Measurements from ENCODE around the gene SH3D19.

The SH3D19 gene

DNA sequence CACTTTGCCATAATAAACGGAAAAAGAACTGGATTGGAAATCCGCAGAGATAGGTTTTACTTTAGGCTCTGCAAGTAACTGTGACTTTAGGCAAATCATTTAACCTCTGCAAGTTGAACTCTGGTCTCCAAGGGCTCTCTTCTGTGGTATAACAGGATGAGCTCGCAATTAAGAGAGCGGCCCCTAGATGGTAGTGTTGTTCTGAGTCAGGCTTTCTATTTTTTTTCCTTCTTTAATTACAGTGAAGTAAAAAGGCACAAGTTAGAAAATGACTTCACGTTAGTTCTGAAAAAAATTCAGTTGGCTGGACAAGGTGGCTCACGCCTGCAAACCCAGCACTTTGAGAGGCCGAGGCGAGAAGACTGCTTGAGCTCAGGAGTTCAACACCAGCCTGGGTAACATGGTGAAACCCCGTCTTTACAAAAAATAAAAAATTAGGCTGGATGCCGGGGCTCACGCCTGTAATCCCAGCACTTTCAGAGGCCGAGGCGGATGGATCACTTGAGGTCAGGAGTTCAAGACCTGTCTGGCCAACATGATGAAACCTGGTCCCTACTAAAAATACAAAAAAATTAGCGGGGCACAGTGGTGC is 207.9 kb downstream of the SH3D19 start:
- Histone ChIP-seq H3K9me3 (ENCODE audit: control insufficient read depth, low read length) (no peaks in the 10 kb centered on the region), H3K4me3 (ENCODE audit: extremely low read depth, insufficient read depth, low read length, poor library complexity, severe bottlenecking) (no peak overlapping the region), H3K36me3 (ENCODE audit: control insufficient read depth, insufficient read depth, low read length) (peaks cover 30% of the 10 kb centered on the region), H3K27ac (ENCODE audit: low read depth, low read length, severe bottlenecking) (no peak overlapping the region), H3K4me1 (ENCODE audit: control insufficient read depth, insufficient read depth, low read length, poor library complexity, severe bottlenecking) (no peaks in the 10 kb centered on the region)
- WGBS, 2 experiments (ENCODE audit: insufficient coverage in 2 of 2) = 67 to 70% methylated on average over 10 to 11 of the region's 14 CpGs

DNA sequence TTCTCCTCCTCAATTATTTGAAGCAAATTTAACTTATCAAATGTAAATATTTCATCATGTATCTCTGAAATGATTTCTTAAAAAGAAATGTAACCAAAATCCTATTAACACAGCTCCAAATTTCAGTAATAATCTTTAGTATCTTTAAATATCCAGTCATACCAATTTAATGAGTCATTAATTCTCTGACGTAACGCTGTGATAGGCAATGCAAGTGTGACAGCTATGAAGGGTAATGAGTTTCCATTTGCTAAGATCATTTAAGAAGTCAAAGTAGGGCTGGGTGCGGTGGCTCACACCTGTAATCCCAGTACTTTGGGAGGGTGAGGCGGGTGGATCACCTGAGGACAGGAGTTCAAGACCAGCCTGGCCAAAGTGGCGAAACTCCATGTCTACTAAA is 210.4 kb downstream of the SH3D19 start:
- H3K27ac ChIP-seq (ENCODE audit: low read depth, low read length, severe bottlenecking) = peak overlapping the region; percentile 1
- H3K4me3 ChIP-seq (ENCODE audit: extremely low read depth, insufficient read depth, low read length, poor library complexity, severe bottlenecking) = no peak overlapping the region
- no peaks in the 10 kb centered on the region for H3K4me1 ChIP-seq (ENCODE audit: control insufficient read depth, insufficient read depth, low read length, poor library complexity, severe bottlenecking)
- H3K36me3 ChIP-seq (ENCODE audit: control insufficient read depth, insufficient read depth, low read length) = peaks cover 35% of the 10 kb centered on the region
- H3K9me3 ChIP-seq (ENCODE audit: control insufficient read depth, low read length) = no peaks in the 10 kb centered on the region
- 100% methylated on average over 3 of the region's 5 CpGs; no CpG with 5 or more reads in 1 of the 2 experiments for WGBS, 2 experiments (ENCODE audit: insufficient coverage in 2 of 2)

DNA sequence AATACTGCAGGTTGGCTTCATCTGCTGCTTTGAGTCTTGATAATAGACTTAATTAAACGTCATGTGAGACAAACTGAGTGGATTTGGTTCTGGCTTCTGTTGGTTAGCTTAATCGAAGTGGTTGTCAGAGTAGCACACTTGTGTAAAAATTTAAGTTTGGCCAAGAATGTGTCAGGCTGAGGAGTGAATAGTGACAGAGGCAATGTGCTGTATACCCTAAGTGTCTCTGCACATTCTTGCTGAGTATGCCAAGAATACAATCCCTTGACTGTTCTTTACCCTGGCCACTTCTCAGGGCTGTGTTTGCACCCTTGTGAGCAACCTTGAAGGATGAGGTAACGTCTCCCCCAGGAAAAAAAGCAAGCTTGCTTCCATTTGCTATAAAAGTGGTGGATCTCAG is 211.1 kb downstream of the SH3D19 start:
- H3K4me3 ChIP-seq (ENCODE audit: extremely low read depth, insufficient read depth, low read length, poor library complexity, severe bottlenecking) = no peak overlapping the region
- 91 to 92% methylated on average over 2 of the region's 3 CpGs for WGBS, 2 experiments (ENCODE audit: insufficient coverage in 2 of 2)
- H3K4me1 ChIP-seq (ENCODE audit: control insufficient read depth, insufficient read depth, low read length, poor library complexity, severe bottlenecking) = no peaks in the 10 kb centered on the region
- H3K27ac ChIP-seq (ENCODE audit: low read depth, low read length, severe bottlenecking) = peak overlapping the region; percentile 1
- no peaks in the 10 kb centered on the region for H3K9me3 ChIP-seq (ENCODE audit: control insufficient read depth, low read length)
- H3K36me3 ChIP-seq (ENCODE audit: control insufficient read depth, insufficient read depth, low read length) = peaks cover 29% of the 10 kb centered on the region

DNA sequence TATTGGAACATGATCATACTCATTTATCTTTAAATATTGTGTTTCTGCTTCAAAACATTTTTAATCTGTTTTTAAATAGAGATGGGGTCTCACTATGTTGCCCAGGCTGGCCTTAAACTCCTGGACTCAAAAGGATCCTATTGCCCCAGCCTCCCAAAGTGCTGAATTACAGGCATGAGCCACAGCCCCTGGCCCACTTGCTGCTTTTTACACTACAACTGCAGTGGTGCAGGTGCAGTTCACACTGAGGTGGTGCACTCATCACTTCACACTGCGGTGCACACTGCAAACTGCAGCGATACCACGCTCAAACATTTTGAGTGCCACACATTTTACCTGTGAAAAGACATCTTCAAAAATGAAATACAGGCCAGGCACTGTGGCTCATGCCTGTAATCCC is 215.2 kb downstream of the SH3D19 start:
- Histone ChIP-seq H3K4me3 (ENCODE audit: extremely low read depth, insufficient read depth, low read length, poor library complexity, severe bottlenecking) (no peak overlapping the region), H3K9me3 (ENCODE audit: control insufficient read depth, low read length) (no peaks in the 10 kb centered on the region), H3K27ac (ENCODE audit: low read depth, low read length, severe bottlenecking) (no peak overlapping the region), H3K4me1 (ENCODE audit: control insufficient read depth, insufficient read depth, low read length, poor library complexity, severe bottlenecking) (no peaks in the 10 kb centered on the region), H3K36me3 (ENCODE audit: control insufficient read depth, insufficient read depth, low read length) (peaks cover 53% of the 10 kb centered on the region)
- WGBS, 2 experiments (ENCODE audit: insufficient coverage in 2 of 2) = 100% methylated on average over 3 of the region's 3 CpGs

DNA sequence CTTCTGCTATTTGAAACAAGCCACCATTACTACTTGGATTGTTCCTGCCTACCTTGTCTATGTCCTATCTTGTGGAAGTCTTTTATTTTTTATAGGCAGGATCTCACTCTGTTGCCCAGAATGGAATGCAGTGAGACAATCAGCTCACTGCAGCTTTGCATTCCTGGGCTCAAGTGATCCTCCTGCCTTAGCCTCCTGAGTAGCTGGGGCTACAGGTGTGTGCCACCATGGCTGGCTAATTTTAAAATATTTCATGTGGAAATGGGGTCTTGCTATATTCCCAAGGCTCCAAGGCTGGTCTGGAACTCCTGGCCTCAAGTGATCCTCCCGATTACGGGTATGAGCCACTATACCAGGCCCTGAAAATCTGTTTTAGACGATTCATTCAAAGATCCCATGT is 218.3 kb downstream of the SH3D19 start:
- H3K27ac ChIP-seq (ENCODE audit: low read depth, low read length, severe bottlenecking) = no peak overlapping the region
- H3K36me3 ChIP-seq (ENCODE audit: control insufficient read depth, insufficient read depth, low read length) = peaks cover 68% of the 10 kb centered on the region
- 96 to 97% methylated on average over 3 of the region's 3 CpGs for WGBS, 2 experiments (ENCODE audit: insufficient coverage in 2 of 2)
- no peaks in the 10 kb centered on the region for H3K9me3 ChIP-seq (ENCODE audit: control insufficient read depth, low read length)
- no peaks in the 10 kb centered on the region for H3K4me1 ChIP-seq (ENCODE audit: control insufficient read depth, insufficient read depth, low read length, poor library complexity, severe bottlenecking)
- no peak overlapping the region for H3K4me3 ChIP-seq (ENCODE audit: extremely low read depth, insufficient read depth, low read length, poor library complexity, severe bottlenecking)

DNA sequence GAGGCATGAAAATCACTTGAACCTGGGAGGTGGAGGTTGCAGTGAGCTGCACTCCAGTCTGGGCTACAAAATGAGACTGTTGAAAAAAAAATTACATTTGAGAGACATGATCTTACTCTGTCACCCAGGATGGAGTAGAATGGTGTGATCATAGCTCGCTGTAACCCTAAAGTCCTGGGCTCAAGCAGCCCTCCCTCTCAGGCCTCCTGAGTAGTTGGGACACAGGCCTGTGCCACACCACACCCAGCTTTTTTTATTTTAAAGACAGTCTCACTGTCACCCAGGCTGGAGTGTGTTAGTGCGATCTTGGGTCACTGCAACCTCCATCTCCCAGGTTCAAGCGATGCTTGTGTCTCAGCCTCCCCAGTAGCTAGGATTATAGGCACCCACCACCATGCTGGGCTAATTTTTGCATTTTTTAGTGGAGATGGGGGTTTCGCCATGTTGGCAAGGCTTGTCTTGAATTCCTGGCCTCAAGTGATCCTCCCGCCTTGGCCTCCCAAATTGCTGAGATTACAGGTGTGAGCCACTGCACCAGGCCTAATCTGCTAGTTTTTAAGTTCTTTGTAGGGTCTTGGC is 219.9 kb downstream of the SH3D19 start:
- Histone ChIP-seq H3K9me3 (ENCODE audit: control insufficient read depth, low read length) (no peaks in the 10 kb centered on the region), H3K36me3 (ENCODE audit: control insufficient read depth, insufficient read depth, low read length) (peaks cover 82% of the 10 kb centered on the region), H3K27ac (ENCODE audit: low read depth, low read length, severe bottlenecking) (no peak overlapping the region), H3K4me1 (ENCODE audit: control insufficient read depth, insufficient read depth, low read length, poor library complexity, severe bottlenecking) (no peaks in the 10 kb centered on the region), H3K4me3 (ENCODE audit: extremely low read depth, insufficient read depth, low read length, poor library complexity, severe bottlenecking) (no peak overlapping the region)
- 90 to 97% methylated on average over 2 to 5 of the region's 5 CpGs for WGBS, 2 experiments (ENCODE audit: insufficient coverage in 2 of 2)

DNA sequence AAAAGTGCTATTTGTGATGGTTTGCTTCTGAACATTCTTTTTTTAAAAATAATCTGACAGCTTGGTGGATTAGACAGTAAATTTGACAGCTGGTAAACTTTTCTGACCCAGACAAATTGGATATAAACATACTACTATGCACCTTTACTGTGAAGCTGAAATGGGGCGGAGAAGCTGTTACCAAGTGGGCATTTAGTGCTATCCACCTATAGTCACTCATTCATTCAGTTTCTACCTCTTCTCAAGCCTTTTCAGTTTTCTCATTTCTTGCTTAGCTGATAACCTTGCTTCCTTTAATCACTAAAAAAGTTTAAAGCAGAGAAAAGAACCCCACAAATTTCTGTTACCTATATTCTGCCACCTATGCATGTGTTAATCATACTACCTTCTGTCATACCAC is 220.8 kb downstream of the SH3D19 start:
- Histone ChIP-seq H3K4me3 (ENCODE audit: extremely low read depth, insufficient read depth, low read length, poor library complexity, severe bottlenecking) (no peak overlapping the region), H3K4me1 (ENCODE audit: control insufficient read depth, insufficient read depth, low read length, poor library complexity, severe bottlenecking) (no peaks in the 10 kb centered on the region), H3K36me3 (ENCODE audit: control insufficient read depth, insufficient read depth, low read length) (peaks cover 86% of the 10 kb centered on the region), H3K9me3 (ENCODE audit: control insufficient read depth, low read length) (no peaks in the 10 kb centered on the region), H3K27ac (ENCODE audit: low read depth, low read length, severe bottlenecking) (no peak overlapping the region)
- WGBS, 2 experiments (ENCODE audit: insufficient coverage in 2 of 2) = 100% methylated on average over 1 of the region's 1 CpG

DNA sequence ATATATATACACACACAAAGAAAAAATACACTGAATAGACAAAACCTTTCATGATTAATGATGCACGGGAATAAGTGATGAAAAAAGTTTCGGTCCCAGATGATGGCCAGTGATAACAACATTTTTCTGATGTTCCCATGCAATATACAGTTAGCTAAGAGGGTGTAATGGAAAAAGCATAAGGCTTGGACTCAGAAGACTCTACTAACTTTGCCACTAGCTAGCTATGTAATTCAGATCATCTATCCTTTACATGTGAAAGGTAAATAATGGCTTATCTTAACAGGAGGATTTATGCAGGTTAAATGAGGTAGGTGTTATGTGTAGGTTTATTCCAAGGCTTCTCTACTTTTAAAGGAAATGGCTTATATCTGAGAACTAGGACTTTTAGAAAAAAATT is 221.6 kb downstream of the SH3D19 start:
- Histone ChIP-seq H3K9me3 (ENCODE audit: control insufficient read depth, low read length) (no peaks in the 10 kb centered on the region), H3K4me3 (ENCODE audit: extremely low read depth, insufficient read depth, low read length, poor library complexity, severe bottlenecking) (no peak overlapping the region), H3K4me1 (ENCODE audit: control insufficient read depth, insufficient read depth, low read length, poor library complexity, severe bottlenecking) (no peaks in the 10 kb centered on the region), H3K36me3 (ENCODE audit: control insufficient read depth, insufficient read depth, low read length) (peaks cover 86% of the 10 kb centered on the region), H3K27ac (ENCODE audit: low read depth, low read length, severe bottlenecking) (no peak overlapping the region)
- WGBS, 2 experiments (ENCODE audit: insufficient coverage in 2 of 2) = no CpG with 5 or more reads among the region's 2 CpGs

DNA sequence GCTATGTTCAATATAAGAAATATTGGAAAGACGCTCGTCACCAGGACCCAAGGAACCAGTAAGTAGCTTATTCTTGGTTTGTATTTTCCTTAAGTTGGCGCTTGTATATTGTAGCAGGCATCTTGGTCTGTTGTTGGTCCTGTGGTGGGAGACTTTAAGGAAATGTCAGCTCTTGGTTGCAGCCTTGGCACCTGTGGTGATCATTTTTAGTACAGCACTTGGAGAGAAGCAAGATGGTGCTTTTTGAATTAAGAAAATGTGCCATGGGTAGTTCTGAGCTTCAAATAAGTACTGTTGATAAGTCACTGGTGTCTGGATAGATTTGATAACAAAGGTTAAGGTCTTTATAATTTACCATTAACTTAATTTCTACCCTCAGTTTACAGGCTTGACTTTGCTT is 224.9 kb downstream of the SH3D19 start:
- Histone ChIP-seq H3K9me3 (ENCODE audit: control insufficient read depth, low read length) (no peaks in the 10 kb centered on the region), H3K36me3 (ENCODE audit: control insufficient read depth, insufficient read depth, low read length) (peaks cover 58% of the 10 kb centered on the region), H3K4me3 (ENCODE audit: extremely low read depth, insufficient read depth, low read length, poor library complexity, severe bottlenecking) (peak overlapping the region; percentile 99), H3K27ac (ENCODE audit: low read depth, low read length, severe bottlenecking) (no peak overlapping the region), H3K4me1 (ENCODE audit: control insufficient read depth, insufficient read depth, low read length, poor library complexity, severe bottlenecking) (no peaks in the 10 kb centered on the region)
- 26 to 38% methylated on average over 1 to 3 of the region's 3 CpGs for WGBS, 2 experiments (ENCODE audit: insufficient coverage in 2 of 2)

DNA sequence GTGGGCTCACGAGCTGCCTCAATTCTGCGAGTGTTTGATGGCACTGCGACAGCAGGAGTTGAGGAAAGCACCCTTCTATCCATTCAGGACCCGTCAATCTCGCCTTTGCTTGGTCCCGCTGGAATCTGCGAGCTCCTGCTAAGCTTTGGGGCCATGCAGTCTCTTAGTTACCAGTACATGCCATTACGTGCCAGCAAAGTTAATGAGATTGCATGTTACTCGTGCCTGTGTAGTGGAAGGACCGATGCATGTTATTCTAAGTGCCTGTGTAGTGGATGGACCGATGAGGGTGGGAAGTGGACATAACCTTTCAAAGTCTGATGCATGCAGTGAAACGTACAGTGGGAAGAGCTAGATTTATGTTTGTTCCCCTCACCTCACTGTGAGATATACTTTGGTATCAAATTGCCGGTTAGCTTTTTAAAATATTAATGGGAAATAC is 225.4 kb downstream of the SH3D19 start:
- 0% methylated on average over 7 to 12 of the region's 13 CpGs for WGBS, 2 experiments (ENCODE audit: insufficient coverage in 2 of 2)
- Histone ChIP-seq H3K4me1 (ENCODE audit: control insufficient read depth, insufficient read depth, low read length, poor library complexity, severe bottlenecking) (no peaks in the 10 kb centered on the region), H3K9me3 (ENCODE audit: control insufficient read depth, low read length) (no peaks in the 10 kb centered on the region), H3K4me3 (ENCODE audit: extremely low read depth, insufficient read depth, low read length, poor library complexity, severe bottlenecking) (peak overlapping the region; percentile 99), H3K36me3 (ENCODE audit: control insufficient read depth, insufficient read depth, low read length) (peaks cover 53% of the 10 kb centered on the region), H3K27ac (ENCODE audit: low read depth, low read length, severe bottlenecking) (peak overlapping the region; percentile 90)

DNA sequence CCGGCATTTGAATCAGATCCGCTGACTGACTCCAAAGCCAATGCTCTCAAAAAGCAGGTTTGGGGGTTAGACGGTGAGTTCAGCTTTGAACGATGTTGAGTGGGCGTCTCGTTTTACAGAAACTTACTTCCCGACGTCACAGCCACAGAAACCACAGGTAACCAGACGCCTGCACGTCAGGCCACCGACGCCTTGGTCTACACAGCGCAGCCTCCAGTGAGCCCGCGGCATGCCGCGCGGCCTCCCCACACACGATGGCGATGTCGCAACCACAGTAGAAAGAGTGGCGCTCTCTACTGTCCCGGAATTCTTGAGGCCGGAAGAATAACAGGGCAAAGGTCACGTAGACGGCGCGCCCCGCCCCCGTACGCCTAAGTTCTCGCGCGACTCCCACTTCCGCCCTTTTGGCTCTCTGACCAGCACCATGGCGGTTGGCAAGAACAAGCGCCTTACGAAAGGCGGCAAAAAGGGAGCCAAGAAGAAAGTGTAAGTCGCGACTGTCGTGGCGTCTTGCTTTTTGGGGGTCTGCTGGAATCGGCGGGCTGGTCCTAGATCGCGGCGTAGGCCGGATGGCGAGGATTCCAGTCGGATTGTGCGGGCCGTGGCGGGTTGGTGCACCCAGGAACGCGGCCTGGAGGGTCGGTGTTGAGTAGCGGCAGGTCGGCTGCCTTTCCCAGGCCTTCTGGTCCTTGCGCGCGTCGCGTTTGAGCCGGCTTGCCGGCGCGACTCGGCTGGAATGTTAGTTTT is 226.0 kb downstream of the SH3D19 start, which contains the start of gene RPS3A:
Gene RPS3A, plus strand, starts transcription at position 400 of the 747 bp plus-strand sequence. Its CDS starts 25 bp downstream, at position 425.
- Histone ChIP-seq H3K4me3 (ENCODE audit: extremely low read depth, insufficient read depth, low read length, poor library complexity, severe bottlenecking) (peak within 1 kb of the TSS; percentile 99), H3K36me3 (ENCODE audit: control insufficient read depth, insufficient read depth, low read length) (peaks cover 47% of the 10 kb centered on the region), H3K4me1 (ENCODE audit: control insufficient read depth, insufficient read depth, low read length, poor library complexity, severe bottlenecking) (no peaks in the 10 kb centered on the region), H3K27ac (ENCODE audit: low read depth, low read length, severe bottlenecking) (peak within 1 kb of the TSS; percentile 90), H3K9me3 (ENCODE audit: control insufficient read depth, low read length) (no peaks in the 10 kb centered on the region)
- 2% methylated on average over 54 to 66 of the region's 69 CpGs for WGBS, 2 experiments (ENCODE audit: insufficient coverage in 2 of 2)
